Metanephros (tissue), 2 donors: ENCODE measurements around the gene FRAS1. TPM values are rescaled to one million over a fixed set of nuclear protein-coding genes. Genes with fewer than 3 reads are reported as not detected.

Source experiments
- small RNA-seq: library from RNA; depleted of rRNA; stranded (forward); fragments of <200 nt; gene quantifications from one replicate; pipeline ENCODE3, GENCODE V24; 2014; ENCODE audit warnings: low replicate concordance
- total RNA-seq: library from RNA; depleted of rRNA; stranded (reverse); fragments of >200 nt; gene quantifications from one replicate; pipeline ENCODE4 v1.2.3, GENCODE V29; 2014

The FRAS1 gene
- total RNA-seq: 125 TPM

GRCh38 chr4:78057135-78057599 is at the start of gene FRAS1:
Gene FRAS1, plus strand, starts transcription at chr4:78057323. Its CDS starts 687 bp downstream, at chr4:78058010.

GRCh38 chr4:78551420-78552351 is 494.6 kb downstream of the FRAS1 start, which contains the start of gene ANXA3:
Gene ANXA3, plus strand, starts transcription at chr4:78551770. Its CDS starts 2,704 bp downstream, at chr4:78554474.

Small RNAs within 50 kb of the gene (small RNA-seq; reads per million reads assigned to genes)
- gene AC114801.3: not detected

Other genes starting within 250 kb of the FRAS1 start
- gene CNOT6L, start 238.0 kb upstream of the FRAS1 start, total RNA-seq: 39.4 TPM
- 26.3 TPM for gene MRPL1, start 194.5 kb upstream of the FRAS1 start, total RNA-seq